HepG2 (cell line): ENCODE results near the gene SULT2B1. TPM values are rescaled to one million over a fixed set of nuclear protein-coding genes. Genes with fewer than 3 reads are reported as not detected.

Experiments used
- ATF7-NPFF ChIP-seq: sonication (generic); formaldehyde crosslinking; IDR thresholded peaks from 2 replicates; pipeline ENCODE4 v1.8.1; 2023; ENCODE audit warnings: mild to moderate bottlenecking, low read depth, missing genetic modification reagents, moderate library complexity
- ERF ChIP-seq: IDR thresholded peaks from 2 replicates; pipeline ENCODE4 v1.6.1; 2018; ENCODE audit warnings: missing biosample characterization, missing genetic modification reagents
- HCFC1 ChIP-seq: fragments of 150-350 bp; IDR thresholded peaks from 2 replicates; pipeline ENCODE4 v1.6.1; 2014; ENCODE audit warnings: low read depth, low read length
- ISL2 ChIP-seq: sonication (generic); formaldehyde crosslinking; IDR thresholded peaks from 2 replicates; pipeline ENCODE4 v1.5.0; 2020; ENCODE audit warnings: missing genetic modification reagents
- KAT7 ChIP-seq: IDR thresholded peaks from 2 replicates; pipeline ENCODE4 v1.6.1; 2018; ENCODE audit warnings: borderline replicate concordance, missing compliant biosample characterization
- MEIS2 ChIP-seq: sonication (generic); formaldehyde crosslinking; IDR thresholded peaks from 2 replicates; pipeline ENCODE4 v1.9.0; 2021; ENCODE audit warnings: mild to moderate bottlenecking, missing genetic modification reagents
- NFE2L1 ChIP-seq: sonication (generic); formaldehyde crosslinking; IDR thresholded peaks from 2 replicates; pipeline ENCODE4 v1.4.0; 2020; ENCODE audit warnings: missing genetic modification reagents, mild to moderate bottlenecking, borderline replicate concordance
- PATZ1 ChIP-seq: sonication (generic); formaldehyde crosslinking; IDR thresholded peaks from 2 replicates; pipeline ENCODE4 v1.4.0; 2020; ENCODE audit warnings: missing genetic modification reagents
- RBFOX2 ChIP-seq: fragments of 200-400 bp; formaldehyde crosslinking; IDR thresholded peaks from 2 replicates; pipeline ENCODE4 v1.6.1; 2017; ENCODE audit warnings: low read depth, mild to moderate bottlenecking, low read length
- REXO4 ChIP-seq: sonication (generic); formaldehyde crosslinking; IDR thresholded peaks from 2 replicates; pipeline ENCODE4 v1.8.0; 2022; ENCODE audit warnings: missing genetic modification reagents, mild to moderate bottlenecking, borderline replicate concordance
- RFXANK ChIP-seq: IDR thresholded peaks from 2 replicates; pipeline ENCODE4 v1.6.1; 2016
- SIX4 ChIP-seq: sonication (generic); formaldehyde crosslinking; IDR thresholded peaks from 2 replicates; pipeline ENCODE4 v1.4.0; 2020; ENCODE audit warnings: missing genetic modification reagents
- TOPORS ChIP-seq: sonication (generic); formaldehyde crosslinking; IDR thresholded peaks from 2 replicates; pipeline ENCODE4 v1.8.0; 2023; ENCODE audit warnings: mild to moderate bottlenecking, missing genetic modification reagents
- ZNF256 ChIP-seq: sonication (generic); formaldehyde crosslinking; conservative IDR thresholded peaks from 2 replicates; pipeline ENCODE4 v1.4.0; 2020; ENCODE audit warnings: missing genetic modification reagents
- ZNF407 ChIP-seq: sonication (generic); formaldehyde crosslinking; IDR thresholded peaks from one replicate; pipeline ENCODE4 v1.5.1; 2020; ENCODE audit warnings: mild to moderate bottlenecking, missing genetic modification reagents; ENCODE audit errors: not compliant biosample characterization
- ZNF501 ChIP-seq: sonication (generic); formaldehyde crosslinking; IDR thresholded peaks from 2 replicates; pipeline ENCODE4 v1.5.1; 2020; ENCODE audit warnings: mild to moderate bottlenecking, moderate library complexity, missing genetic modification reagents
- ZNF724P ChIP-seq: sonication (generic); formaldehyde crosslinking; IDR thresholded peaks from 2 replicates; pipeline ENCODE4 v1.8.0; 2022; ENCODE audit warnings: missing genetic modification reagents, borderline replicate concordance
- polyA plus RNA-seq, 8 experiments: library from polyadenylated mRNA; depleted of rRNA in 3 of 8; stranded (reverse) in 7 of 8; unstranded in 1 of 8; fragments of >200 nt; fragmentation: Illumina TruSeq in 4 of 8; extraction: Trizol in 4 of 8; gene quantifications; 2 replicates each; pipeline versions ENCODE4 v1.2.1 to v1.2.3, GENCODE V29; 2011 to 2016; ENCODE audit warnings: low read depth in 4 of 8, missing spikeins in 1 of 8, mixed read lengths in 1 of 8; ENCODE audit not compliant: insufficient read depth in 1 of 8
- total RNA-seq, 5 experiments: library from RNA; depleted of rRNA; stranded (reverse); fragments of >200 nt; fragmentation: Illumina TruSeq; extraction: Trizol; gene quantifications; 2 replicates each; pipeline ENCODE4 v1.2.3, GENCODE V29; 2016; ENCODE audit warnings: low read depth in 1 of 5

SULT2B1 gene
- total and polyA plus RNA-seq, 2 of the 13 experiments (the other 11 are each of a cell fraction or from before 2014, with no cell fraction given) = 0.13 TPM; not detected in 1

- no peak for TF ChIP-seq ZNF407
- TF ChIP-seq RBFOX2 = peak; percentile 66
- TF ChIP-seq TOPORS (CRISPR knock-in tag) = no peak
- TF ChIP-seq PATZ1 (CRISPR knock-in tag) = peak; percentile 49
- TF ChIP-seq KAT7 = no peak
- TF ChIP-seq NFE2L1 = no peak
- TF ChIP-seq REXO4 (CRISPR knock-in tag) = no peak
- no peak for TF ChIP-seq ZNF256 (CRISPR knock-in tag)
- TF ChIP-seq SIX4 (CRISPR knock-in tag) = no peak
- no peak for TF ChIP-seq ISL2
- TF ChIP-seq ERF (CRISPR knock-in tag) = 0 out of 2 replicates have a peak, but pooled peaks have one; percentile 50
- TF ChIP-seq MEIS2 (CRISPR knock-in tag) = no peak
- TF ChIP-seq ATF7-NPFF = peak; percentile 43; the same call in 1 of the 2 replicates
- TF ChIP-seq HCFC1 = peak; percentile 83
- TF ChIP-seq ZNF724P (CRISPR knock-in tag) = 0 out of 2 replicates have a peak, but pooled peaks have one; percentile 28
- TF ChIP-seq ZNF501 (CRISPR knock-in tag) = peak; percentile 76
- TF ChIP-seq RFXANK (CRISPR knock-in tag) = no peak
Observed at GRCh38 chr19:48513289-48514122, 38.5 kb upstream of the SULT2B1 start (continued).
